ENCODE results near the gene OR9K2. TPM values are rescaled to one million over a fixed set of nuclear protein-coding genes. Genes with fewer than 3 reads are reported as not detected.

OR9K2 gene, protein sequence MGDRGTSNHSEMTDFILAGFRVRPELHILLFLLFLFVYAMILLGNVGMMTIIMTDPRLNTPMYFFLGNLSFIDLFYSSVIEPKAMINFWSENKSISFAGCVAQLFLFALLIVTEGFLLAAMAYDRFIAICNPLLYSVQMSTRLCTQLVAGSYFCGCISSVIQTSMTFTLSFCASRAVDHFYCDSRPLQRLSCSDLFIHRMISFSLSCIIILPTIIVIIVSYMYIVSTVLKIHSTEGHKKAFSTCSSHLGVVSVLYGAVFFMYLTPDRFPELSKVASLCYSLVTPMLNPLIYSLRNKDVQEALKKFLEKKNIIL
- total RNA-seq: not detected
- polyA plus RNA-seq: not detected
- long read RNA-seq, donor 1: 0 reads
- long read RNA-seq, donor 2: 0 reads

DNA sequence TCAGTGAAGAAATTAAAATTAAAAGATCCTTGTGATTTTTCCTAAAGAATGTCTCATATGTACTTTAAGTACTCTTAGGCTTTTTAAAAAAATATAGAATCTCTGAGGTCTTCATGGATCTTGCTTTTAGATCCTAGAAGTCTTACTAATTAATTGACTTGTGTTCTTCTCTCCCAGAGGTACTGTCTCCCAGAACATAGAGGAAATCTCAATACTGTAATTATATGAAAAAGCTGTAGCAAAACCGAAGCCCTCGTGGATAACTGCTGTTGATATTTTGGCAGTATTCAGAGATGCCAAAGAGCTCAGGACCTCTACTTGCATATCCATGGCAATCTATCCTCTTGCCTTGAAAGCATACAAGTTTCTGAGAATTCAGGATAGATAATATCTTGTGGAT is at the start of gene OR9K2:
OR9K2 (plus strand) TSS at position 301 of the 400 bp plus-strand sequence. CDS start 3,429 bp downstream, outside the sequence.
- intact Hi-C loops (cut with DNase I; ENCODE audit: low total_unique reads): no loop called here
- 81 to 91% (median 86%) methylated on average over 2 of the region's 2 CpGs for WGBS, 5 donors
- DNase-seq: no peak

DNA sequence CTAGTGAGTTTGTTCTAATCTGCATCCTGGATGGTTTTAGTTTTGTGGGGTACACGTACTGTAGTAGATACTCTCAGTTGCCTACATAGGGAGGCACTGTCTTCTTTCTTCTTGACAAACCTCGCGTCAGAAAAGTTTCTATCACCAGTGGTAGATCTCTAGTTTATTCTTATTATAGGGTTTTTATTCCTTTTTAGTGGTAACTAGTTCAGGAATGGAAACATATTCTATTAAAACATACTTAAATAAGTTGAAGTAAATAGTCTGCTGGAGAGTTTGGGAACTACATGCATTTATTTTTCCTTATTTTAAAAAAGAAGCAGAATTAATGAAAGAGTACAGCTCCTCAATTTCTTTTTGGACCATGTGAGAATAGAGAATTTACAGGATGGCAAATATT is 33.6 kb upstream of the OR9K2 start:
- WGBS, 5 donors: 84 to 95% (median 88%) methylated on average over 3 of the region's 3 CpGs
- H3K9me3 ChIP-seq: no peaks in the 10 kb centered on the region
- intact Hi-C loops (cut with DNase I; ENCODE audit: low total_unique reads): no loop called here
- TF ChIP-seq POLR2A (IDR thresholded peaks at IDR 0.05) (no peak), POLR2AphosphoS5 (IDR thresholded peaks at IDR 0.05) (no peak)
- TF ChIP-seq, protein P1, sequence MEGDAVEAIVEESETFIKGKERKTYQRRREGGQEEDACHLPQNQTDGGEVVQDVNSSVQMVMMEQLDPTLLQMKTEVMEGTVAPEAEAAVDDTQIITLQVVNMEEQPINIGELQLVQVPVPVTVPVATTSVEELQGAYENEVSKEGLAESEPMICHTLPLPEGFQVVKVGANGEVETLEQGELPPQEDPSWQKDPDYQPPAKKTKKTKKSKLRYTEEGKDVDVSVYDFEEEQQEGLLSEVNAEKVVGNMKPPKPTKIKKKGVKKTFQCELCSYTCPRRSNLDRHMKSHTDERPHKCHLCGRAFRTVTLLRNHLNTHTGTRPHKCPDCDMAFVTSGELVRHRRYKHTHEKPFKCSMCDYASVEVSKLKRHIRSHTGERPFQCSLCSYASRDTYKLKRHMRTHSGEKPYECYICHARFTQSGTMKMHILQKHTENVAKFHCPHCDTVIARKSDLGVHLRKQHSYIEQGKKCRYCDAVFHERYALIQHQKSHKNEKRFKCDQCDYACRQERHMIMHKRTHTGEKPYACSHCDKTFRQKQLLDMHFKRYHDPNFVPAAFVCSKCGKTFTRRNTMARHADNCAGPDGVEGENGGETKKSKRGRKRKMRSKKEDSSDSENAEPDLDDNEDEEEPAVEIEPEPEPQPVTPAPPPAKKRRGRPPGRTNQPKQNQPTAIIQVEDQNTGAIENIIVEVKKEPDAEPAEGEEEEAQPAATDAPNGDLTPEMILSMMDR (IDR thresholded peaks at IDR 0.05 in 8 of 11, conservative IDR thresholded peaks at IDR 0.05 in 3 of 11): no peak
- DNase-seq: no peak
- no peaks in the 10 kb centered on the region for H3K36me3 ChIP-seq
- no peak overlapping the region for H3K27ac ChIP-seq
- no peaks in the 10 kb centered on the region for H3K4me1 ChIP-seq
- no peaks in the 10 kb centered on the region for H3K27me3 ChIP-seq (replicated peaks in 1 of 7)
- H3K4me3 ChIP-seq: no peak overlapping the region

More for the DNA sequence above, at the start of gene OR9K2:
- no peak within 1 kb of the TSS for H3K4me3 ChIP-seq
- no peak within 1 kb of the TSS for H3K27ac ChIP-seq
- peaks cover 0 to 11% (median 0%) of the 10 kb centered on the region in 8 donors for H3K9me3 ChIP-seq
- H3K27me3 ChIP-seq (replicated peaks in 1 of 7): peaks cover 0 to 7% (median 0%) of the 10 kb centered on the region in 7 donors
- no peaks in the 10 kb centered on the region for H3K36me3 ChIP-seq
- no peaks in the 10 kb centered on the region for H3K4me1 ChIP-seq
- TF ChIP-seq, protein P1 (IDR thresholded peaks at IDR 0.05 in 8 of 11, conservative IDR thresholded peaks at IDR 0.05 in 3 of 11): no peak
- TF ChIP-seq POLR2A (IDR thresholded peaks at IDR 0.05) (no peak), POLR2AphosphoS5 (IDR thresholded peaks at IDR 0.05) (no peak)

DNA sequence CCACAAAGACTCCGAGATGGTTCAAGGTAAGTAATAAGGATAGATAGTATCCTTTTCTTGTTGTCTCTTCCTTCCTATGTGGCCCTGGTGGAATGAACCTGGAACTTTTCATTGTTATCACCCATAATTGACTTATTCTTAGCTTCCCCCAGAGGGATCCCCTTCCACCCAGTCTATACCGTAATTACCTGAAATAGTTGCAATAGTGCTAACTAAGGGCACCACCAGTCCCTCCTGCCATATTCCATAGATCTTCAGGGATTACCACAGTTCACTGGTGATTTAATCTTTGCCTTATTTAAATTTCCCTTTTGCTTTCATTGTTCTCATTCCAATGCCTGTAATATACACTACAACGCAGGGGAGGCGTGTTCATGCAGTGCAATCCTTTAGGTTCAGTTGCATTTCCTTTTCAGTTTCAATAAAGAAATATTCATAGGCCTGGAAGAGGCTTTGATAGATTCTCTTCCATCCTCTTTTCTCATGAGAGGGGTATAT is 13.8 kb upstream of the OR9K2 start:
- intact Hi-C loops (cut with DNase I; ENCODE audit: low total_unique reads): no loop called here
- no peak for DNase-seq
- H3K36me3 ChIP-seq: no peaks in the 10 kb centered on the region
- H3K4me1 ChIP-seq: no peaks in the 10 kb centered on the region
- H3K27me3 ChIP-seq (replicated peaks in 1 of 7): no peaks in the 10 kb centered on the region
- WGBS, 5 donors: 75 to 90% (median 87%) methylated on average over 4 of the region's 4 CpGs
- TF ChIP-seq, protein P1 (IDR thresholded peaks at IDR 0.05 in 8 of 11, conservative IDR thresholded peaks at IDR 0.05 in 3 of 11): no peak
- TF ChIP-seq POLR2A (IDR thresholded peaks at IDR 0.05): no peak
- TF ChIP-seq POLR2AphosphoS5 (IDR thresholded peaks at IDR 0.05): no peak
- H3K9me3 ChIP-seq: no peaks in the 10 kb centered on the region
- no peak overlapping the region for H3K27ac ChIP-seq
- H3K4me3 ChIP-seq: no peak overlapping the region

DNA sequence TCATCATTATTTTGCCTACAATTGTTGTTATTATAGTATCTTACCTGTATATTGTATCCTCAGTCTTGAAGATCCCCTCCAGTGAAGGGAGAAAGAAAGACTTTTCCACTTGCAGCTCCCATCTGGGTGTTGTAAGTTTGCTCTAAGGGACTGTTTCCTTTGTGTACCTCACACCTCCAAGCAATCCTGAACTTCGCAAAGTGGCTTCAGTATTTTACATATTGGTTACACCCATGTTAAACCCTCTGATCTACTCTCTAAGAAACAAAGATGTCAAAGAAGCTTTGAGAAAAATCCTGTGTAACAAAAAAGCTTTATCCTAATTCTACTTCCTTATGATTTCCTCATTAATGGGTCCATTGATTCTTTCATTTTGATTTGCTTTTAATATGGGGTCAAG is 10.1 kb upstream of the OR9K2 start:
- no peaks in the 10 kb centered on the region for H3K27me3 ChIP-seq (replicated peaks in 1 of 7)
- no peak overlapping the region for H3K27ac ChIP-seq
- no peak overlapping the region for H3K4me3 ChIP-seq
- H3K4me1 ChIP-seq: no peaks in the 10 kb centered on the region
- no peaks in the 10 kb centered on the region for H3K36me3 ChIP-seq
- intact Hi-C loops (cut with DNase I; ENCODE audit: low total_unique reads): no loop called here
- no peak for DNase-seq
- no peak for TF ChIP-seq POLR2AphosphoS5 (IDR thresholded peaks at IDR 0.05)
- H3K9me3 ChIP-seq: peaks cover 0 to 9% (median 0%) of the 10 kb centered on the region in 8 donors
- 89 to 93% (median 91%) methylated on average over 1 of the region's 1 CpG for WGBS, 5 donors

Measured in spleen (tissue), 13 donors.